Fibroblast of the aortic adventitia (primary cell): Measurements from ENCODE around the gene FBXL7. TPM values are rescaled to one million over a fixed set of nuclear protein-coding genes. Genes with fewer than 3 reads are reported as not detected.

Source experiments
- DNase-seq: peaks from one replicate; pipeline ENCODE4 v3.0.0-alpha.2; 2010; ENCODE audit warnings: low read depth
- H3K4me3 ChIP-seq: 2 replicates; pipeline ENCODE4 v1.5.1; 2011; ENCODE audit warnings: low read depth, mild to moderate bottlenecking, control low read depth, low read length, moderate library complexity
- CTCF ChIP-seq: IDR thresholded peaks from 2 replicates; pipeline ENCODE4 v1.5.1; 2011; ENCODE audit warnings: mild to moderate bottlenecking, low read length, control low read depth, inconsistent platforms; ENCODE audit not compliant: insufficient read depth
- total RNA-seq: library from RNA; depleted of rRNA; stranded (reverse); fragments of >200 nt; gene quantifications from 2 replicates; pipeline ENCODE4 v1.2.3, GENCODE V29; 2012; ENCODE audit warnings: low replicate concordance

FBXL7 gene
- total RNA-seq, 1 donor, result 12.4 TPM

- H3K4me3 ChIP-seq, result no peak overlapping the region
- DNase-seq, result no peak
- TF ChIP-seq CTCF, result no peak
These were observed 222.3 kb downstream of the FBXL7 start for GRCh38 chr5:15722305-15722704.

GRCh38 chr5:15727375-15727774 lies 227.4 kb downstream of the FBXL7 start:
- DNase-seq, result no peak
- H3K4me3 ChIP-seq, result no peak overlapping the region
- no peak for TF ChIP-seq CTCF

- H3K4me3 ChIP-seq, result no peak overlapping the region
- no peak for DNase-seq
- TF ChIP-seq CTCF, result no peak
These were observed 228.8 kb downstream of the FBXL7 start for GRCh38 chr5:15728811-15729210.

GRCh38 chr5:15731699-15732098 lies 231.7 kb downstream of the FBXL7 start:
- H3K4me3 ChIP-seq, result no peak overlapping the region
- no peak for TF ChIP-seq CTCF
- DNase-seq, result peak; percentile 73

- TF ChIP-seq CTCF, result no peak
These were observed 234.1 kb downstream of the FBXL7 start for GRCh38 chr5:15734058-15734457.

GRCh38 chr5:15737036-15737821 lies 237.2 kb downstream of the FBXL7 start:
- no peak for TF ChIP-seq CTCF
- H3K4me3 ChIP-seq, result no peak overlapping the region
- DNase-seq, result peak; percentile 72

More at GRCh38 chr5:15734058-15734457, 234.1 kb downstream of the FBXL7 start:
- no peak overlapping the region for H3K4me3 ChIP-seq
- no peak for DNase-seq
